PFSK-1 (cell line): Measurements from ENCODE around the gene JMJD7.

Source experiments
- FOXP2 ChIP-seq: optimal IDR thresholded peaks from 2 replicates; pipeline ENCODE3; 2011; ENCODE audit warnings: borderline replicate concordance, control low read depth, inconsistent platforms; ENCODE audit not compliant: insufficient read depth; ENCODE audit errors: extremely low read length, extremely low read depth
- POLR2AphosphoS5 ChIP-seq: IDR thresholded peaks from 2 replicates; pipeline ENCODE4 v1.6.1; 2012; ENCODE audit warnings: low read depth, mild to moderate bottlenecking, control low read depth, low read length, moderate library complexity
- REST ChIP-seq, 2 experiments: IDR thresholded peaks; 2 replicates each; pipeline versions ENCODE4 v1.6.1 to v1.8.0; 2011 to 2012; ENCODE audit warnings: low read depth in 2 of 2, low read length in 2 of 2, control low read depth in 1 of 2, inconsistent platforms in 1 of 2, mild to moderate bottlenecking in 1 of 2, moderate library complexity in 1 of 2; ENCODE audit not compliant: insufficient read depth in 1 of 2
- SIN3A ChIP-seq: IDR thresholded peaks from 2 replicates; pipeline ENCODE4 v1.6.1; 2012; ENCODE audit warnings: mild to moderate bottlenecking, low read length, moderate library complexity, borderline replicate concordance; ENCODE audit not compliant: insufficient read depth
- TAF1 ChIP-seq: IDR thresholded peaks from 2 replicates; pipeline ENCODE4 v1.6.1; 2012; ENCODE audit warnings: low read length, control low read depth, borderline replicate concordance; ENCODE audit not compliant: insufficient read depth

The JMJD7 gene

GRCh38 chr15:41792000-41792637 is 35.8 kb upstream of the JMJD7 start:
- TF ChIP-seq TAF1 (no peak), FOXP2 (no peak), REST (IDR thresholded peaks at IDR 0.05; ENCODE audit: insufficient read depth in 1 of 2, low read depth in 2 of 2, low read length in 2 of 2) (no peak), POLR2AphosphoS5 (no peak), SIN3A (no peak)

- TF ChIP-seq REST (IDR thresholded peaks at IDR 0.05; ENCODE audit: insufficient read depth in 1 of 2, low read depth in 2 of 2, low read length in 2 of 2) (no peak), POLR2AphosphoS5 (no peak), TAF1 (no peak), SIN3A (no peak), FOXP2 (no peak)
Measured at GRCh38 chr15:41794081-41794480, 33.8 kb upstream of the JMJD7 start.

GRCh38 chr15:41795996-41796856 is 31.7 kb upstream of the JMJD7 start:
- TF ChIP-seq SIN3A (no peak), REST (IDR thresholded peaks at IDR 0.05; ENCODE audit: insufficient read depth in 1 of 2, low read depth in 2 of 2, low read length in 2 of 2) (no peak), POLR2AphosphoS5 (no peak), TAF1 (no peak), FOXP2 (no peak)

- TF ChIP-seq SIN3A (no peak), FOXP2 (no peak), POLR2AphosphoS5 (no peak)
Measured at GRCh38 chr15:41797201-41797944, 30.5 kb upstream of the JMJD7 start.
